DMS114 treated with DMSO at 0.1 percent for 48 hours (cell line): Measurements from ENCODE around the gene TEX53.

Experiments used
- DNase-seq: peaks from one replicate; lab custom pipeline; 2025; ENCODE audit not compliant: unreplicated experiment; lab: John Stamatoyannopoulos, UW

TEX53 gene

DNA sequence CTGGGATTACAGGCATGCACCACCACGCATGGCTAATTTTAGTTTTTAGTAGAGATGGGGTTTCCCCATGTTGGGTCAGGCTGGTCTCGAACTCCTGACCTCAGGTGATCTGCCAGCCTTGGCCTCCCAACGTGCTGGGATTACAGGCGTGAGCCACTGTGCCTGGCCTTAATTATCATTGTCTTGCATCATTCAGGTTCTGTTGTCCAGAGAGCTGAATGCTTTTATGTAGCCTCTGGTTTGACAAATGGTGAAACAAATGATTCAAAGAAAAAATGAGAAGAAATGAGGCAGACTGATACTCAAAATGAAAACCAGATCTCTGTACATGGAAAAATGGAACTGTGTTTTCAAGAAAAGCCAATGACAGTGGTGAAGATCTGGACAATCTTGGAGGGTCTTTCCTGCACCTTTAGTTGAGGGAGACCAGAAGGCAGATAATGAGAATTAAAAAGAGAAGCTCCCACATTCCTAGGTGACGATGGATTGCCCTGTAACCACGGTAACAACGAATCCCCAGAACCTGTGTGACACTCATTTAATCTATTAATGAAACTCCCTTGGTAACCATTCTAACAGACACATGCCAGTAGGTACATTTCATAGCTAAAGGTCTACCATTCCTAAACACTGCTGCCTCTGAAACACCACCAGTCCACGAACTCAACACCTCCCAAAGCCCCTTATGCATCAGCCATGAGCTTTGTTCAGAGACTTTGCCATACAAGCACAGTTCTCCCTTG lies 22.8 kb upstream of the TEX53 start:
- DNase-seq: no peak

DNA sequence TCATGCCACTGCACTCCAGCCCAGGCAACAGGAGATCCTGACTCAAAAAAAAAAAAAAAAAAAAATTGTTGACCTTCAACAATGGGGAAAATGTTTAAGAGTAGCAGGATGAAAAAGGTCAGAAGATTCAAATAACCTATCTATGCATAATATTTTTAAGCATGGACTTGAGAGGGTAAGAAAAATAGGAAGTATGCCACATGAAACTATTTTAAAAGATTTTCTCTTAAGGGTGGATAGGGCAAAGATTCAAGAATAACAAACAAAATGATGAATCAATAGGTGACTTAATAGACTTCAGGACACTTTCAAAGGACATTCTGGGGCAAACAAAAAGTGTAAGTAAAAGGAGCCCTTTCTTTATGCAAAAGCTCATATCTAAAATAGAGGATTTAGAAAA lies 21.2 kb upstream of the TEX53 start:
- no peak for DNase-seq

- no peak for DNase-seq
Observed at GRCh38 chr9:114678130-114678529, 20.5 kb upstream of the TEX53 start.

DNA sequence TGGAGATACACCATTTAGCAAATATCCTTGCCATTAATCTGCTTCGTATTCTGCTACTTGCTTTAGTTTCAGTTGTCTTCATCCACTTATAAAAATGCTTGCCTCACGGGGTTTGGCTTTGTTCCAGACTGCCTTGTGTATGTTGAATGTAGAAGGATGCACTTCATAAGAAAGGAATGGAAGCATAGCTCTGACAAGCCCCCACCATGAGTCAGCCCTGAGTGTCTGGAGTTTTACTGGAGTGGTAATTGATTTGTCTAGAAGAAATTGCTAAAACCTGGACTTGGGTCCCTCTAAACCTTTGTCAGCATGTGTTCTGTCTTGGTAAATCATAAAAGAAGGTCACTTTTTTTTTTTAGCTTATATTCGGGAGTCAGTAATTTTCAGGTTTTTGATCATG lies 19.8 kb upstream of the TEX53 start:
- DNase-seq: no peak

DNA sequence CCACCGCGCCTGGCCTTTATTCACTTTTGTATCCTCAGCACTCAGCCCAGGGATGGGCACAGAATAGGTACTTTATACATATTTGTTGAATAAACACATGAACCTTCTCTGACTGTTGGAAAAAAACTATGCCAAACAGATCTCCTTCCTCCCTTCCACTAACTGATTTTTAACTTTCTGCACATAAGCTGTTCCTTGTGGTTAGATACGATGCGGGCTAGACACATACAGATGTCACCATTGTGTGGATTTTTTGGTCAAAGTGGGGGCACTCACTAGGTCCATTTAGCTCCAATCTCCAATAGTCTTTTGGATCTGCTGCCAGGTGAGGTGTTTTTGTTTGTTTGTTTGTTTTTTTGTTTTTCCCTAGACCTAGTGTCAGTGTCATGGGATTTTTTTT lies 19.3 kb upstream of the TEX53 start:
- DNase-seq: no peak

GRCh38 chr9:114674798-114675540 lies 17.4 kb upstream of the TEX53 start:
- DNase-seq: no peak

DNA sequence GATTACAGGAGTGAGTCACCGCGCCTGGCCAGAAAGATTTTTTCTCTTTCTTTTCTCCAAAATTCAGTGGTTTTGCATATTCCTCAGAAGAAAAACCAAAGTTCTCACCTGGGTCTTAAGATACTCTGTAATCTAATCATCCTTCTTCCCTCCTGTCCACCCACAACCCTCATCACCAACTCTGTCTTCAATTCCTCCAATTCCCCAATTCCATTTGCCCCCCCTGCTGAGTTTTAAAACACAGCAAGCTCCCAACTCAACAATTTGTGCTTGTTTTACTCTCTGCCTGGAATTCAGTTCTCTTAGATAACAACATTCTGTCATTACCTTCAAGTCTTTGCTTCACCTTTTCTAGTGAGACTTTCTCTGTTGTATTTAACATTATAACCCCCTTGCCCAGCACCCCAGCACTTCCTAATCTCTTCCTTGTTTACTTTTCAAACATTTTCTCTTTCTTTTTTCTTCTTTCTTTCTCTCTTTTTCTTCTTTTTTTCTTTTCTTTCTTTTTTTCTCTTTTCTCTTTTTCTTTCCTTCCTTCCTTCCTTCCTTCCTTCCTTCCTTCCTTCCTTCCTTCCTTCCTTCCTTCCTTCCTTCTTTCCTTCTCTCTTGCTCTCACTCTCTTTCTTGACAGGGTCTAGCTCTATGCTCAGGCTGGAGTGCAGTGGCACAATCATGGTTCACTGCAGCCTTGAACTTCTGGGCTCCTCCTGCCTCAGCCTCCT lies 16.6 kb upstream of the TEX53 start:
- DNase-seq: no peak

GRCh38 chr9:114671605-114672004 lies 14.0 kb upstream of the TEX53 start:
- DNase-seq: no peak

DNA sequence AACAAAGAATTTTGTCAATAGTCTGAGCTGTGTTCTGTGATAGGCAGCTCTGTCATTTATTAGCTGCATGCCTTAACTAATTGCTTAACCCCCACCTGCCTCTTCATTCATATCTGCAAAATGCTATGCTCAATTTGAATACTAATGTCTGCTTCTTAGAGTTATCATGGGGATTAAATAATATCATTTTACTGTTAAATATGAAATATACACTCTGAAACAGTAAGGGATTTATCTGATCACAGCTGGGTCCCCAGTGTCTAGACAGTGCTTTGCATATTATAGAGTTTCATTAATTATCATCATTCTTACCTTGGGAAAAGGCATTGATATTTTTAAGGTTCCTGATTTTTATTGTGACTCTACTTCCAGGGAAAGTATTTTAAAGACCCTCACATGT lies 12.4 kb upstream of the TEX53 start:
- DNase-seq: no peak

- DNase-seq: no peak
Observed at GRCh38 chr9:114668146-114668545, 10.5 kb upstream of the TEX53 start.

- no peak for DNase-seq
Observed at GRCh38 chr9:114666851-114667250, 9.2 kb upstream of the TEX53 start.

GRCh38 chr9:114666401-114666800 lies 8.8 kb upstream of the TEX53 start:
- no peak for DNase-seq

DNA sequence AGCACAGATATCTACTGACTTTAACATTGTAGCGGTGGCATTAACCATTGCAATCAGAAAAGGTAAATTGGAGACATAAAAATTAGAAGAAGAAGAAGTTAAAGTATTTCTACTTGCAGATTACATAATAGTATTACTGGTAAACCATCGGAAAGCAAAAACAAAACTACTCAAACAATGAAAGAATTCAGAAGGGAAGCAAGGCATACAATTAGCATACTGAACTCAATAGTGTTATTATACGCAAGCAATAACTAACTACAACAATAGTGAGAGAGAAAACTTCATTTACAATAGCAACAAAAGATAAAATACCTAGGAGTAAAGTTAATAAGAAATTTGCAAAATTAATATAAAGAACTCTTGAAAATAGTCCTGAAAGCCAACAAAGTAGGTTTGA lies 6.6 kb upstream of the TEX53 start:
- no peak for DNase-seq

DNA sequence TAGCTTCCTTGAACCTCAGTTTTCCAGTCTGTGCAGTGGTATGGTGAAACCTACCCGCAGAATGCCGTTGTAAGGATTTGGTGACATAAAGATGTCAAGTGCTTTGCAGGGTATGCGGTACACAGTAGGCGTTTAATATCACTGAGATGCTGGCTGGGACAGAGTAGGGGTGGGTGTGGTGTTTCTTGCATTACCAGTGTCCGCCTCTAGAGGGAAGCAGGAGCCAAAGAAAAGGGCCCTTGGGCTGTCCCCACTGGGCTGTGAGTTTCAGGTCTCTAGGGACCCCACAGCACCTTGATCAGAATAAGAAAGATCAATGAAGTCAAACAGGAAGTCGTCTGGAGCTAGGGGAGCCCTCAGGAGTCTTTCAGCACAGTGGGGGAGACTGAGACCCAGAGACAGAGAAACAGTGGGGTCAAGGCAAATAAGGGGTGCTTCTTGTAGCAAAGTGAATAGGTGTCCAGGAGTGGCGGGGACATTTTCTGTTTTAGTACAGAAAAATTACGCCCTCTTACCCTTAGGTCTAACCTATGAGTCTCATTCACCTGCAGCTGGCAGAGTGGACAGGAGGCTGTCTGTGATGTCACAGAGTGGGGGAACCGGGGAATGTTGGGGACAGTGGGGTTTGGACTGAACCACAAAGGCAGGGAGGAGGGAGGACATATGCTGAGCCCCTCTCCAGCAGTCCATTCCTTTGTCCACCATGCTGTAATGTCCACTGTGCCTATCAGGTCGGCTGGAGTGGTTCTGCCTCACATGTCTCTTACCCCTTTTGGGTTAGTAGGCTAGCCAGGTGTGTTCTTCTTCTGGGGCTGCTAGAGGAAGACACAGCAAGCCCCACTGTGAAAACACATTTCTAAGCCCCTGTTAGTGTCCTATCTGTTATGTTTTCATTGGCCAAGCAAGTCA lies 4.7 kb upstream of the TEX53 start:
- peak; percentile 10 for DNase-seq

- DNase-seq: no peak
Observed at GRCh38 chr9:114656301-114656700, 1.3 kb downstream of the TEX53 start.

DNA sequence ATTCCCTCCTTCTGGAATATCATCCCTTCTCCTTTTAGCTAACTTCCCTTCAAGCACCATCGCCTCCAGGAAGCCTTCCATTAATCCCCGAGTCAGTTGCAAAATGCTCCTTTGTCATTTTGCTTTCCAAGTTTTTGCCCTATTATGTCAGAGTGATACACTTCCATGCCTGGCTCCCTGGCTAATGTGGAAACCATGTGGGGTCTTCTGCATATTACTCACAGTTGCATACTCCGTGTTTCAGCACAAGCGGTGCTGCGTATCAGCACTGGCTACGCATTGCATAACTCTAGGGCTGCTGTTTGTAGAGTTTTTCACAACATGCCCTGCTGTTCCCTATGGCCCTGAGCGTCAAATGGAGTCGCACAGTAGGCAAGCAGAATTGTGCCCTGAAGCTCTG lies 1.9 kb downstream of the TEX53 start:
- no peak for DNase-seq

- peak; percentile 41 for DNase-seq
Observed at GRCh38 chr9:114653556-114654159, 3.9 kb downstream of the TEX53 start.

DNA sequence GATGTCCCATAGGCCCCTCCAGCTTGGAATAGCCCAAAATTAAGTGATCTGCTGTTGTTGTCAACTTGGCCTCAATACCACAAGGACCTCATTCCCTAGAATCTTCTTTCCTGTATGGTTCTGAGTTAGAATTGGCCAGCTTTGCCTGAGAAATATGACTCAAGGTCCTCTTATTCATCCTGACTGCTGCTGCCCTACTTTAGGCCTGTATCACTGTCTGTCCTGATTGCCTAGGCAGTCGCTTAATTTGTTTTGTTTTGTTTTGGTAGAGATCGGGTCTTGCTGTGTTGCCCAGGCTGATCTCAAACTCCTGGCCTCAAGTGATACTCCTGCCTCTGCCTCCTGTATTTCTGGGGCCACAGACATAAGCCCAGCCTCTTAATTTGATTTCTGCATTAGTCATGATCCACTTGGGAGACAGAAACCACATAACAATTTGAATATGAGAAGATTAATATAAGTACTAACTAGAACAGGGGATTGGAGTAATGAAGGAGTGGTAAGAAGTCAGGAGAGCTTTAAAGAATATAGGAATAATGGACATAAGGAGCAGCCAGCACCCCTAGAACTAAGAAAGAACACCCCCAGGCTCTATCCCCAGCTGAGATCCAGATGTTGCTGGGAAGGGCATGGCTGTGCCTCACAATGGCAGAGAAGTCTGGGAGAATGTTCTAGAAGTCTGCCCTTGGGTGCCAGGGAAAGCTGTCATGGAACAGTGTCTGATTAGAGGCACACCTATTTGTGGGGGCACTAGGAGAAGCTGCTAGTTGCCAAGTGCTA lies 4.6 kb downstream of the TEX53 start:
- no peak for DNase-seq

DNA sequence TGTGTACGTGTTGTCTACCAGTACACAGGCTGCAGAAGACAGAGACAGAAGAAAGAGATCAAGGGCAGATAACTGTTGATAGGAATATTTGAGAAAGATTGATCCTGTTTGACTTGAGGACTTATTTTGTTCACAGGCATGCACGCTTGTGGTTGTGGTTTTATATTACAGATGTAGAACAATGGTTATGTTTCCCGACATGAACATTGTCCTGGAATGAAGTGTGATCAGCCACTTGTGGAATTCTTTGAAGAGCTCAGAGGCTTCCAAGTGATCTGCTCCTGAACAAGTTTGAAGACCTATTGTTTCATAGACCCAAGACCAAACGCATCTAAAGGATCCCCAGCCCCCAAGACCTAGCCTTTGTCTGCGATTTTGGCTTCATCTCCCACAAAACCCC lies 13.7 kb downstream of the TEX53 start:
- DNase-seq: no peak

DNA sequence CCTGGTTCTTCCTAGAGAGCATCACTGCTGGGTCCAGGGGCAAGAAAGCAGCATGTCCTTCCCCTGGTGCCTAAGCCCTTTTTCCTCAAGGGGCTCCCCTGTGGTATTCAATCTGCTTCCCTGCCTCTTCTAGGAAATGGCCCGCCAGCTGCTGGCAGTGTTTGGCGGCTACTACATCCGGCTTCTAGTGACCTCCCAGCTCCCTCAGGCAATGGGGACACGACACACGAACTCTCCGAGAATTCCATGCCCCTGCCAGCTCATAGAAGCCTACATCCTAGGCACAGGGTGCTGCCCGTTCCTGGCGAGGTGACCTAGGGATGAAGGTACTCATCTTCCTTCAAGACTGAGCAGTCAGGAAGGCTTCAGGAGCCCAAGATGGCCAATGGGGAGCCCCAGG lies 14.6 kb downstream of the TEX53 start:
- DNase-seq: no peak
